ENCODE data around the gene SPANXN2. TPM values are rescaled to one million over a fixed set of nuclear protein-coding genes. Genes with fewer than 3 reads are reported as not detected.

Gene SPANXN2
- total RNA-seq, 3 donors from 2014 or later: not detected

DNA sequence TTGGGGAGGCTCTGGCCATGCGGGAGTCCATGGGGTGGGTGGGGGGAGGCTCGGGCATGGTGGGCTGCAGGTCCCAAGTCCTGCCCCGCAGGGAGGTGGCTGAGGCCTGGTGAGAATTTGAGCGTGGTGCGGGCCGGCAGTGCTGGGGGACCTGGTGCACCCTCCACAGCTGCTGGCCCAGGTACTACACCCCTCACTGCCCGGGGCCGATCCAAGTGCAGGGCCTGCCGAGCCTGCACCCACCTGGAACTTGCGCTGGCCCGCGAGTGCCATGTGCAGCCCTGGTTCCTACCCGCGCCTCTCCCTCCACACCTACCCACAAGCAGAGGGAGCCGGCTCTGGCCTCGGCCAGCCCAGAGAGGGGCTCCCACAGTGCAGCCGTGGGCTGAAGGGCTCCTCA, 5.7 kb upstream of the SPANXN2 start:
- Histone ChIP-seq H3K36me3 (ENCODE audit: low read depth) (no peaks in the 10 kb centered on the region), H3K9me3 (no peaks in the 10 kb centered on the region), H3K4me1 (ENCODE audit: low read depth) (no peaks in the 10 kb centered on the region), H3K4me3 (no peak overlapping the region)
- TF ChIP-seq, protein P1, sequence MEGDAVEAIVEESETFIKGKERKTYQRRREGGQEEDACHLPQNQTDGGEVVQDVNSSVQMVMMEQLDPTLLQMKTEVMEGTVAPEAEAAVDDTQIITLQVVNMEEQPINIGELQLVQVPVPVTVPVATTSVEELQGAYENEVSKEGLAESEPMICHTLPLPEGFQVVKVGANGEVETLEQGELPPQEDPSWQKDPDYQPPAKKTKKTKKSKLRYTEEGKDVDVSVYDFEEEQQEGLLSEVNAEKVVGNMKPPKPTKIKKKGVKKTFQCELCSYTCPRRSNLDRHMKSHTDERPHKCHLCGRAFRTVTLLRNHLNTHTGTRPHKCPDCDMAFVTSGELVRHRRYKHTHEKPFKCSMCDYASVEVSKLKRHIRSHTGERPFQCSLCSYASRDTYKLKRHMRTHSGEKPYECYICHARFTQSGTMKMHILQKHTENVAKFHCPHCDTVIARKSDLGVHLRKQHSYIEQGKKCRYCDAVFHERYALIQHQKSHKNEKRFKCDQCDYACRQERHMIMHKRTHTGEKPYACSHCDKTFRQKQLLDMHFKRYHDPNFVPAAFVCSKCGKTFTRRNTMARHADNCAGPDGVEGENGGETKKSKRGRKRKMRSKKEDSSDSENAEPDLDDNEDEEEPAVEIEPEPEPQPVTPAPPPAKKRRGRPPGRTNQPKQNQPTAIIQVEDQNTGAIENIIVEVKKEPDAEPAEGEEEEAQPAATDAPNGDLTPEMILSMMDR (IDR thresholded peaks at IDR 0.05): no peak
- ATAC-seq (no peak), DNase-seq (no peak)
- intact Hi-C loops (cut with DNase I, micrococcal nuclease): no loop called here

DNA sequence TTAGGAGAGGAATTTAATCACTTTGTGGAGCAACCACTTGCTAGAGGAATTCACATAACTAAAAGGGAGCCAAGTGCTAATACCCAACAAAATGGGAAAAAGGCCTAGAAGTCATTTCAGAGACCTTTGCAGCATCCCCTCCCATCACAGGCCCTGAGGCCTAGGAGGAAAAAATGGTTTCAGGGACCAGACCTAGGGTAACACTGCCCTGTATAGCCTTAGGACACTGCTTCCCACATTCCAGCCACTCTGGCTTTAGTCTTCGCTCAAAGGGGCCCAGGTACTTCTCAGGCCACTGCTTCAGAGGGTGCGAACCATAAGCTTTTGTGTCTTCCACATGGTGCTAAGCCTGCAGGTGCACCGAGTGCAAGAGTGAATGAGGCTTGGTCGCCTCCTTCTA, 19.1 kb downstream of the SPANXN2 start:
- H3K9me3 ChIP-seq: peaks cover 3% of the 10 kb centered on the region
- TF ChIP-seq, protein P1 (IDR thresholded peaks at IDR 0.05): no peak
- DNase-seq: no peak
- no peak for ATAC-seq
- H3K4me3 ChIP-seq: no peak overlapping the region
- intact Hi-C loops (cut with DNase I, micrococcal nuclease): no loop called here
- no peaks in the 10 kb centered on the region for H3K36me3 ChIP-seq (ENCODE audit: low read depth)
- H3K4me1 ChIP-seq (ENCODE audit: low read depth): no peaks in the 10 kb centered on the region

DNA sequence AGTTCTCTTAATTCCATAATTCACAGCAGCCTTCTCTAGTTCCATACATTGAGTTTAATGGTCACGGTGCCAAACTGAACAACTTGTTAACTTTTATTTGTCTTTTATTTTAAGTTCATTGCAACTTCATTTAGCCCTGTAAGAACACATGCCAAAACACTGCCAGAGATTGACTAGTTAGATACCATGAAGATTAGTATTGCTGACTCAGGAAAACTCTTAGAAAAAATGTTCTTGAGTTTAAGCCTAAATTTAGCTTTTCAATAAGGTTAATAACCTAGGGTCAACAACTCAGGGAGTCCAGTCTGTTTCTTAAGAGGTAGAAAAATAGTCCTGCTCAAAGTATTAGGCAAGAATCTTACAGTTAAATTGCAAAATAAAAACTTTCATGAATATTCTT, 25.7 kb downstream of the SPANXN2 start:
- no peak overlapping the region for H3K4me3 ChIP-seq
- H3K9me3 ChIP-seq: no peaks in the 10 kb centered on the region
- no peaks in the 10 kb centered on the region for H3K36me3 ChIP-seq (ENCODE audit: low read depth)
- ATAC-seq (no peak), DNase-seq (no peak)
- TF ChIP-seq, protein P1 (IDR thresholded peaks at IDR 0.05): no peak
- no peaks in the 10 kb centered on the region for H3K4me1 ChIP-seq (ENCODE audit: low read depth)
- intact Hi-C loops (cut with DNase I, micrococcal nuclease): no loop called here

DNA sequence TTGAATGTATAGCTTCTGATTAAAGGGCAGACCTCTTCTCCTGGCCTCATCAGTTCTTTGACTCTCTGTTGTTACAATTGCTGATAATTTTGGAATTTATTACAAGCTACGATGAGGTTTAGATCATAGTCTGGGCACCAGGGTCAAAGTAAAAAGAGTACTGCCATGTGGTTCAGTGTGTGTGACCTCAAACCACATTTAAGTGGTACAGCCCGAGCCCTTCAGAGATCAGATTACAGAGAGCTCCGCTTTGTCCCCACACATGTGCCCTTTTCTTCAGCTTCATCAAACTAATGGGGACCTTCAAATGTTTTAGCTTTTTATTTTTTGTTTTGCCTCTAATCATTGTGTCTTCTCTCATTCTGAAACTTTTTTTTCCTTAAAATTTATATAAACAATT, 37.1 kb downstream of the SPANXN2 start:
- TF ChIP-seq, protein P1 (IDR thresholded peaks at IDR 0.05): no peak
- no peak for DNase-seq
- Histone ChIP-seq H3K36me3 (ENCODE audit: low read depth) (no peaks in the 10 kb centered on the region), H3K9me3 (no peaks in the 10 kb centered on the region), H3K4me1 (ENCODE audit: low read depth) (no peaks in the 10 kb centered on the region), H3K4me3 (no peak overlapping the region)
- no peak for ATAC-seq
- intact Hi-C loops (cut with DNase I, micrococcal nuclease): no loop called here

DNA sequence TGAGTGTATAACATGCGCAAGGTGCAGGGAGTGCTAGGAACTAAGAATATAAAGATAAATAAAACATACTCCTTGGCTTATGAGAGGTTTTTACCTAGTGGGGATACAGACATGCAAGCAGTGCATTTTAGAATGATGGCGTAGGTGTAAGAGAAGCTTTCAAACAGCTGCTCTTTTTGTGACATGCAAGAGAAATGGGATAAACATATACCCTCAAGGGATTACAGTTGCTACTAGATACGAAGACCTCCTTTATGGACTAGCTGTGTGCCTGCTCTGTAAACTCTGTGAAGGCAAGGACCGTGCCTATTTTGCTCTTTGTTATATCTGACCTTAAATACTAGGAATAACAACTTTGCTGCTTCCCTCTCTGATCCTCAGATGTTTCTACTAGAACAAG, 45.6 kb downstream of the SPANXN2 start:
- H3K4me1 ChIP-seq (ENCODE audit: low read depth): no peaks in the 10 kb centered on the region
- DNase-seq (no peak), ATAC-seq (no peak)
- TF ChIP-seq, protein P1 (IDR thresholded peaks at IDR 0.05): no peak
- H3K9me3 ChIP-seq: no peaks in the 10 kb centered on the region
- intact Hi-C loops (cut with DNase I, micrococcal nuclease): no loop called here
- no peak overlapping the region for H3K4me3 ChIP-seq
- no peaks in the 10 kb centered on the region for H3K36me3 ChIP-seq (ENCODE audit: low read depth)

DNA sequence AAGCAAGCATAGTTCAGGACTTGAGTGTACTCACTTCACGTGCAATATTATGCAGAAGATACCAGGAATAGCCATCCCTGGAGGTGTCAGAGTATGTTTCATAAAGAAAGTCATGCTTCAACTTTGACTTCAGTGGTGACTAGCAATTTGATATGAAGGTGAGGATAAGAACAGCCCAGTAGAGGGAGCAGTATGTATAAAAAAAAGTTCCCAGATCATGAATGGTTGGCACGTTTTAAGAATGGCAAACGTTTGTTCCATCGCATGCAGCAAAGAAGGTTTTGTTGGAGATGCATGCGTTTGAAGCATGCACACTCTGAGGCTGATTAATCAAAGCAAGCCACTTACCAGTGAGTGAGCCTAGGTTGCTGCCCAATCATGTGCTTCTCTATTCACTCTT, 51.2 kb downstream of the SPANXN2 start:
- ATAC-seq (no peak), DNase-seq (no peak)

More for the DNA sequence above, 51.2 kb downstream of the SPANXN2 start:
- Histone ChIP-seq H3K9me3 (no peaks in the 10 kb centered on the region), H3K4me3 (no peak overlapping the region), H3K36me3 (ENCODE audit: low read depth) (no peaks in the 10 kb centered on the region), H3K4me1 (ENCODE audit: low read depth) (no peaks in the 10 kb centered on the region)
- intact Hi-C loops (cut with DNase I, micrococcal nuclease): no loop called here
- TF ChIP-seq, protein P1 (IDR thresholded peaks at IDR 0.05): no peak

All from mucosa of descending colon (tissue), 3 donors.